Sigmoid colon (tissue), 7 donors: ENCODE data around the gene SYCN. TPM values are rescaled to one million over a fixed set of nuclear protein-coding genes. Genes with fewer than 3 reads are reported as not detected.

ENCODE experiments used
- DNase-seq: peaks from one replicate; pipeline ENCODE4 v3.0.0-alpha.2; 2019
- H3K27ac ChIP-seq, 4 donors: fragments of 200-600 bp; sonication (generic); one replicate each; pipeline ENCODE4 v1.5.1; 2016 to 2019; ENCODE audit warnings: mild to moderate bottlenecking in 1 of 4
- H3K27me3 ChIP-seq, 3 donors: fragments of 200-600 bp; sonication (generic); one replicate each; pipeline ENCODE4 v1.5.1; 2019; ENCODE audit warnings: mild to moderate bottlenecking in 1 of 3
- H3K36me3 ChIP-seq, 4 donors: fragments of 200-600 bp; sonication (generic); one replicate each; pipeline ENCODE4 v1.5.1; 2016 to 2019
- H3K4me1 ChIP-seq, 4 donors: fragments of 200-600 bp; sonication (generic); one replicate each; pipeline ENCODE4 v1.5.1; 2017 to 2019
- H3K4me3 ChIP-seq, 4 donors: fragments of 200-600 bp; sonication (generic); one replicate each; pipeline ENCODE4 v1.5.1; 2017 to 2019; ENCODE audit warnings: mild to moderate bottlenecking in 2 of 4, moderate library complexity in 1 of 4
- H3K9me3 ChIP-seq, 4 donors: fragments of 200-600 bp in 3 of 4; sonication (generic) in 3 of 4; one replicate each; pipeline versions ENCODE4 v1.5.1 to v1.6.1; 2013 to 2019
- CTCF ChIP-seq, 4 experiments: fragments of 450-650 bp in 3 of 4; fragments of 200-600 bp in 1 of 4; IDR thresholded peaks; one replicate each; pipeline ENCODE4 v1.5.1; 2016 to 2019; ENCODE audit warnings: antibody characterized with exemption in 4 of 4, mild to moderate bottlenecking in 3 of 4, moderate library complexity in 2 of 4
- EP300 ChIP-seq, 4 donors: sonication (generic); formaldehyde crosslinking; IDR thresholded peaks; one replicate each; pipeline ENCODE4 v1.6.1; 2017; ENCODE audit warnings: antibody characterized with exemption in 4 of 4
- POLR2A ChIP-seq, 2 donors: fragments of 450-650 bp; IDR thresholded peaks; one replicate each; pipeline ENCODE4 v1.6.1; 2016; ENCODE audit warnings: antibody characterized with exemption in 2 of 2, mild to moderate bottlenecking in 2 of 2, moderate library complexity in 2 of 2
- POLR2AphosphoS5 ChIP-seq, 4 donors: sonication (generic); formaldehyde crosslinking; IDR thresholded peaks; one replicate each; pipeline ENCODE4 v1.6.1; 2017; ENCODE audit warnings: antibody characterized with exemption in 4 of 4
- WGBS, 2 donors: extraction: QIAGEN DNeasy Blood & Tissue Kit; methylation state at CpG; one replicate each; pipeline ENCODE4 v1.1.7; 2013; 5-methylcytosine and 5-hydroxymethylcytosine counted together
- intact Hi-C: fragments of 100-400 bp; cut with DNase I; formaldehyde crosslinking; loops from one replicate; pipeline ENCODE4 v1.15.1; 2023
- polyA plus RNA-seq, 3 donors: library from polyadenylated mRNA; stranded (reverse); fragments of 200-250 nt; gene quantifications; one replicate each; pipeline ENCODE4 v1.2.3, GENCODE V29; 2013
- total RNA-seq, 4 donors: library from RNA; depleted of rRNA; stranded (reverse); fragments of >200 nt; gene quantifications; one replicate each; pipeline ENCODE4 v1.1.0, GENCODE V29; 2016
- donor health status: healthy with polysubstance abuse.
- donor health status: Bipolar disorder and iron deficiency.
- donor health status: healthy.

The SYCN gene
- total and polyA plus RNA-seq, 7 donors, result not detected

- intact Hi-C loops, result no loop called here
- no peaks in the 10 kb centered on the region for H3K9me3 ChIP-seq
- peak; percentile 86 for DNase-seq
- TF ChIP-seq POLR2A (IDR thresholded peaks at IDR 0.05) (no peak), CTCF (IDR thresholded peaks at IDR 0.05) (no peak), POLR2AphosphoS5 (IDR thresholded peaks at IDR 0.05) (peak in 1 of 4 donors; percentile 11), EP300 (IDR thresholded peaks at IDR 0.05) (no peak)
- peaks cover 0 to 26% (median 18%) of the 10 kb centered on the region in 4 donors for H3K4me1 ChIP-seq
- no peak overlapping the region for H3K4me3 ChIP-seq
- no peaks in the 10 kb centered on the region for H3K27me3 ChIP-seq
- peaks cover 8 to 27% (median 11%) of the 10 kb centered on the region in 4 donors for H3K36me3 ChIP-seq
- H3K27ac ChIP-seq, result peak overlapping the region in 2 of 4 donors; percentile 4 to 29
- 15 to 63% methylated on average over 24 of the region's 24 CpGs for WGBS, 2 donors
Measured at GRCh38 chr19:39166571-39167391, 37.3 kb downstream of the SYCN start.

GRCh38 chr19:39165857-39166256, 38.2 kb downstream of the SYCN start:
- intact Hi-C loops, result no loop called here
- Histone ChIP-seq H3K9me3 (no peaks in the 10 kb centered on the region), H3K36me3 (peaks cover 7 to 18% (median 9%) of the 10 kb centered on the region in 4 donors), H3K27me3 (no peaks in the 10 kb centered on the region), H3K4me3 (no peak overlapping the region), H3K4me1 (peaks cover 0 to 35% (median 25%) of the 10 kb centered on the region in 4 donors), H3K27ac (no peak overlapping the region)
- 88 to 93% methylated on average over 7 of the region's 7 CpGs for WGBS, 2 donors
- no peak for DNase-seq
- TF ChIP-seq POLR2A (IDR thresholded peaks at IDR 0.05) (no peak), CTCF (IDR thresholded peaks at IDR 0.05) (no peak), POLR2AphosphoS5 (IDR thresholded peaks at IDR 0.05) (no peak), EP300 (IDR thresholded peaks at IDR 0.05) (no peak)

GRCh38 chr19:39164289-39164688, 39.8 kb downstream of the SYCN start:
- 93 to 94% methylated on average over 6 of the region's 6 CpGs for WGBS, 2 donors
- intact Hi-C loops, result no loop called here

GRCh38 chr19:39163621-39164020, 40.4 kb downstream of the SYCN start:
- intact Hi-C loops, result no loop called here
- Histone ChIP-seq H3K9me3 (no peaks in the 10 kb centered on the region), H3K27me3 (no peaks in the 10 kb centered on the region), H3K4me1 (peaks cover 0 to 50% (median 38%) of the 10 kb centered on the region in 4 donors), H3K27ac (no peak overlapping the region), H3K4me3 (no peak overlapping the region), H3K36me3 (peaks cover 0 to 4% (median 0%) of the 10 kb centered on the region in 4 donors)
- no peak for DNase-seq
- WGBS, 2 donors, result 84 to 89% methylated on average over 9 of the region's 9 CpGs
- TF ChIP-seq POLR2A (IDR thresholded peaks at IDR 0.05) (no peak), EP300 (IDR thresholded peaks at IDR 0.05) (no peak), POLR2AphosphoS5 (IDR thresholded peaks at IDR 0.05) (no peak), CTCF (IDR thresholded peaks at IDR 0.05) (no peak)

More at GRCh38 chr19:39164289-39164688, 39.8 kb downstream of the SYCN start:
- TF ChIP-seq EP300 (IDR thresholded peaks at IDR 0.05), result no peak
- no peak for TF ChIP-seq POLR2A (IDR thresholded peaks at IDR 0.05)
- TF ChIP-seq CTCF (IDR thresholded peaks at IDR 0.05), result no peak
- no peak for TF ChIP-seq POLR2AphosphoS5 (IDR thresholded peaks at IDR 0.05)
- peaks cover 0 to 3% (median 2%) of the 10 kb centered on the region in 4 donors for H3K36me3 ChIP-seq
- H3K4me3 ChIP-seq, result no peak overlapping the region
- peaks cover 0 to 49% (median 37%) of the 10 kb centered on the region in 4 donors for H3K4me1 ChIP-seq
- H3K27ac ChIP-seq, result no peak overlapping the region
- no peaks in the 10 kb centered on the region for H3K27me3 ChIP-seq
- no peak for DNase-seq
- no peaks in the 10 kb centered on the region for H3K9me3 ChIP-seq
